GM12891 (cell line): ENCODE measurements around the gene TLE6.

Experiments
- POLR2A ChIP-seq: IDR thresholded peaks from 2 replicates; pipeline ENCODE4 v1.6.1; 2011; ENCODE audit warnings: low read depth, low read length, control low read depth
- POLR2AphosphoS5 ChIP-seq: IDR thresholded peaks from 2 replicates; pipeline ENCODE4 v1.6.1; 2011; ENCODE audit warnings: low read depth, low read length, control low read depth
- TAF1 ChIP-seq: IDR thresholded peaks from 2 replicates; pipeline ENCODE4 v1.6.1; 2011; ENCODE audit warnings: low read depth, low read length, control low read depth

GRCh38 chr19:3034406-3034655, 57.0 kb downstream of the TLE6 start:
- TF ChIP-seq POLR2A (no peak), TAF1 (no peak), POLR2AphosphoS5 (no peak)
